NCI-H146 treated with DMSO at 0.1 percent for 48 hours (cell line): Measurements from ENCODE around the gene METTL26.

Source experiments
- DNase-seq: peaks from one replicate; lab custom pipeline; 2025; ENCODE audit not compliant: unreplicated experiment; lab: John Stamatoyannopoulos, UW

Gene METTL26

GRCh38 chr16:638836-639235, 2.7 kb upstream of the METTL26 start:
- DNase-seq, result no peak

GRCh38 chr16:638034-638543, 2.0 kb upstream of the METTL26 start:
- no peak for DNase-seq

GRCh38 chr16:637081-638018, 1.2 kb upstream of the METTL26 start:
- peak; percentile 82 for DNase-seq

GRCh38 chr16:635573-636205, 416 bp downstream of the METTL26 start:
- DNase-seq, result no peak

GRCh38 chr16:634996-635395, 1.1 kb downstream of the METTL26 start:
- DNase-seq, result no peak

GRCh38 chr16:634051-634670, 1.9 kb downstream of the METTL26 start:
- DNase-seq, result no peak

- DNase-seq, result no peak
These were observed 2.6 kb downstream of the METTL26 start for GRCh38 chr16:633336-634050.

GRCh38 chr16:632486-633335, 3.4 kb downstream of the METTL26 start:
- no peak for DNase-seq

- DNase-seq, result no peak
These were observed 4.2 kb downstream of the METTL26 start for GRCh38 chr16:631808-632358.

GRCh38 chr16:630815-631405, 5.2 kb downstream of the METTL26 start, which contains the start of gene WFIKKN1:
Gene WFIKKN1 (plus strand): TSS chr16:630985. CDS start chr16:631254, 269 bp downstream.
- DNase-seq, result peak; percentile 8

- no peak for DNase-seq
These were observed 5.8 kb downstream of the METTL26 start for GRCh38 chr16:630249-630814.

- no peak for DNase-seq
These were observed 6.3 kb downstream of the METTL26 start for GRCh38 chr16:629833-630248.

- DNase-seq, result no peak
These were observed 6.8 kb downstream of the METTL26 start for GRCh38 chr16:629185-629832.

- DNase-seq, result no peak
These were observed 7.6 kb downstream of the METTL26 start for GRCh38 chr16:628321-629061.

- DNase-seq, result no peak
These were observed 8.5 kb downstream of the METTL26 start for GRCh38 chr16:627454-628239.

GRCh38 chr16:626787-627453, 9.2 kb downstream of the METTL26 start:
- no peak for DNase-seq
